Prostate gland (tissue), 2 donors: ENCODE measurements around the gene PXN.

Experiments
- POLR2AphosphoS5 ChIP-seq: sonication (generic); formaldehyde crosslinking; IDR thresholded peaks from one replicate; pipeline ENCODE4 v1.6.1; 2017; ENCODE audit warnings: antibody characterized with exemption
- TF ChIP-seq, protein P1 (sequence below), 4 experiments: fragments of 200-600 bp in 2 of 4; fragments of 450-650 bp in 2 of 4; sonication (generic) in 2 of 4; IDR thresholded peaks; 1 replicate in 3 of 4; 2 replicates in 1 of 4; pipeline ENCODE4 v1.5.1; 2016 to 2019; ENCODE audit warnings: antibody characterized with exemption in 4 of 4, mild to moderate bottlenecking in 2 of 4, moderate library complexity in 2 of 4

DNA sequence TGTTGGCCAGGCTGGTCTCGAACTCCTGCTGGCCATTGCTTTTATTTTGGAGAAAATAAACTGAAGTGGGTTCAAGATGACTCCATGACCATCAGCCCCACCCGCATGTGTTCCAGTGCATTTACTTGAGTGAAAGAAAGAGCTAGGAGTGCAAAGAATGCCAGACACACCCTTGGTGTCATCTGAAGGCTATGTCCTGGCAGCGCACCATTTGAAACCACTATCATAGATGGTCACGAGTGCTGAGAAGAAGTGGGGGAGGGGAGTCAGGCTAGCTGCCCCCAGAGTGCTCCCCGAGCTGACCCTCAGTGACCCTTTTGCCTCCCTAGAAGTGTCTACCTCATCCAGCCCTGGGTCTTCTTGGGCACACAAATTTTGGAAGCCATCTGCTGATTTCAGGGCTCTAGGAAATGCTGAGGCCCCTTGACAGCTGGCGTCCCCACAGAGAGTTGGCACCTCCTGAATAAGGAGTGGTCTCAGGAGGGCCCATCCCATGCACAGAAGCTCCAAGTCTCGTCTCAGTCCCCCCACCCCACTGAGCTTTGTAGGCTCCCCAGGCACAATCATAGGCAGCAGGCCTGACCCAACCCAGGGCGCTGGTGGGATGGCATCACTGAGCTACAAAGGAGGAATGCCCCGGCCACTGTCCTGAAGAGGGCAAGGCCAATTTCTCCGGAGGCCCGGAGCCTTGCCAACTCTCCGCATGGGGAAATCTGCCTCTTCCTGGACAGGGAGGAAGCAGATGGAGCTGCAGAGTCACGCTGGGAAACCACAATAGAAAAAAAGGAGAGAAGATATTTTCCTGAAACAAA lies 28.0 kb downstream of the PXN start:
- TF ChIP-seq, protein P1, sequence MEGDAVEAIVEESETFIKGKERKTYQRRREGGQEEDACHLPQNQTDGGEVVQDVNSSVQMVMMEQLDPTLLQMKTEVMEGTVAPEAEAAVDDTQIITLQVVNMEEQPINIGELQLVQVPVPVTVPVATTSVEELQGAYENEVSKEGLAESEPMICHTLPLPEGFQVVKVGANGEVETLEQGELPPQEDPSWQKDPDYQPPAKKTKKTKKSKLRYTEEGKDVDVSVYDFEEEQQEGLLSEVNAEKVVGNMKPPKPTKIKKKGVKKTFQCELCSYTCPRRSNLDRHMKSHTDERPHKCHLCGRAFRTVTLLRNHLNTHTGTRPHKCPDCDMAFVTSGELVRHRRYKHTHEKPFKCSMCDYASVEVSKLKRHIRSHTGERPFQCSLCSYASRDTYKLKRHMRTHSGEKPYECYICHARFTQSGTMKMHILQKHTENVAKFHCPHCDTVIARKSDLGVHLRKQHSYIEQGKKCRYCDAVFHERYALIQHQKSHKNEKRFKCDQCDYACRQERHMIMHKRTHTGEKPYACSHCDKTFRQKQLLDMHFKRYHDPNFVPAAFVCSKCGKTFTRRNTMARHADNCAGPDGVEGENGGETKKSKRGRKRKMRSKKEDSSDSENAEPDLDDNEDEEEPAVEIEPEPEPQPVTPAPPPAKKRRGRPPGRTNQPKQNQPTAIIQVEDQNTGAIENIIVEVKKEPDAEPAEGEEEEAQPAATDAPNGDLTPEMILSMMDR (IDR thresholded peaks at IDR 0.05), result no peak
- no peak for TF ChIP-seq POLR2AphosphoS5
